WTC11 (cell line): Measurements from ENCODE around the gene PODN.

Source experiments
- AFF4 ChIP-seq: sonication (generic); formaldehyde crosslinking; IDR thresholded peaks from 2 replicates; pipeline ENCODE4 v1.8.1; 2023; ENCODE audit warnings: mild to moderate bottlenecking, missing genetic modification reagents, borderline replicate concordance
- CREB1 ChIP-seq: sonication (generic); formaldehyde crosslinking; IDR thresholded peaks from 2 replicates; pipeline ENCODE4 v1.8.0; 2023; ENCODE audit warnings: mild to moderate bottlenecking, missing genetic modification reagents
- CTCF ChIP-seq: fragments of 200-600 bp; IDR thresholded peaks from 2 replicates; pipeline ENCODE4 v1.8.0; 2022; ENCODE audit warnings: antibody characterized with exemption
- E2F5 ChIP-seq: sonication (generic); formaldehyde crosslinking; IDR thresholded peaks from 2 replicates; pipeline ENCODE4 v1.8.1; 2022; ENCODE audit warnings: mild to moderate bottlenecking, moderate library complexity, missing genetic modification reagents
- ERG ChIP-seq: fragments of 250-450 bp; sonication (Bioruptor Pico); IDR thresholded peaks from 2 replicates; pipeline ENCODE4 v1.8.0; 2021; ENCODE audit warnings: mild to moderate bottlenecking
- JUN ChIP-seq: sonication (generic); formaldehyde crosslinking; IDR thresholded peaks from 2 replicates; pipeline ENCODE4 v1.8.0; 2023; ENCODE audit warnings: mild to moderate bottlenecking, missing genetic modification reagents
- KAT7 ChIP-seq: sonication (generic); formaldehyde crosslinking; IDR thresholded peaks from 2 replicates; pipeline ENCODE4 v1.8.1; 2023; ENCODE audit warnings: missing genetic modification reagents, mild to moderate bottlenecking, borderline replicate concordance
- MAX ChIP-seq: sonication (generic); formaldehyde crosslinking; IDR thresholded peaks from 2 replicates; pipeline ENCODE4 v1.8.0; 2022; ENCODE audit warnings: mild to moderate bottlenecking, missing genetic modification reagents
- MLX ChIP-seq: sonication (generic); formaldehyde crosslinking; IDR thresholded peaks from 2 replicates; pipeline ENCODE4 v1.8.1; 2023; ENCODE audit warnings: mild to moderate bottlenecking, missing genetic modification reagents, moderate library complexity
- NFYB ChIP-seq: sonication (generic); formaldehyde crosslinking; conservative IDR thresholded peaks from 2 replicates; pipeline ENCODE4 v1.8.0; 2022; ENCODE audit warnings: low read depth, missing genetic modification reagents
- NR3C1 ChIP-seq: sonication (generic); formaldehyde crosslinking; conservative IDR thresholded peaks from 2 replicates; pipeline ENCODE4 v1.8.1; 2023; ENCODE audit warnings: low read depth, mild to moderate bottlenecking, missing genetic modification reagents
- TCF7 ChIP-seq: sonication (generic); formaldehyde crosslinking; IDR thresholded peaks from 2 replicates; pipeline ENCODE4 v1.8.0; 2022; ENCODE audit warnings: mild to moderate bottlenecking, low read depth, missing genetic modification reagents, moderate library complexity
- TEAD1 ChIP-seq: sonication (generic); formaldehyde crosslinking; IDR thresholded peaks from 2 replicates; pipeline ENCODE4 v1.8.0; 2022; ENCODE audit warnings: mild to moderate bottlenecking, missing genetic modification reagents
- ZNF121 ChIP-seq: sonication (generic); formaldehyde crosslinking; IDR thresholded peaks from 2 replicates; pipeline ENCODE4 v1.8.0; 2023; ENCODE audit warnings: missing genetic modification reagents

GRCh38 chr1:53081384-53082066 lies 19.5 kb downstream of the PODN start:
- TF ChIP-seq KAT7: no peak
- TF ChIP-seq MAX (CRISPR knock-in tag): no peak
- no peak for TF ChIP-seq CTCF
- TF ChIP-seq NFYB (CRISPR knock-in tag): no peak
- TF ChIP-seq JUN (CRISPR knock-in tag): no peak
- TF ChIP-seq E2F5 (CRISPR knock-in tag): no peak
- TF ChIP-seq TEAD1 (CRISPR knock-in tag): no peak
- no peak for TF ChIP-seq AFF4
- TF ChIP-seq CREB1: no peak
- TF ChIP-seq NR3C1 (CRISPR knock-in tag): no peak
- no peak for TF ChIP-seq MLX
- no peak for TF ChIP-seq TCF7 (CRISPR knock-in tag)
- no peak for TF ChIP-seq ERG
- TF ChIP-seq ZNF121 (CRISPR knock-in tag): no peak
